SK-N-MC (cell line): ENCODE results near the gene BRSK2.

ENCODE experiments used
- DNase-seq: peaks from one replicate; pipeline ENCODE4 v3.0.0-alpha.2; 2011; ENCODE audit warnings: low read depth, low spot score
- H3K27ac ChIP-seq: fragments of 200-600 bp; sonication (generic); 2 replicates; pipeline ENCODE4 v1.5.1; 2016; ENCODE audit warnings: mixed run types
- H3K36me3 ChIP-seq: fragments of 200-600 bp; sonication (generic); 2 replicates; pipeline ENCODE4 v1.6.1; 2017; ENCODE audit warnings: antibody characterized with exemption, low read length, mixed read lengths; ENCODE audit not compliant: insufficient read depth
- H3K4me3 ChIP-seq: fragments of 200-600 bp; sonication (generic); 2 replicates; pipeline ENCODE4 v1.5.1; 2016
- H3K9ac ChIP-seq: fragments of 200-600 bp; sonication (generic); 2 replicates; pipeline ENCODE4 v1.8.0; 2017; ENCODE audit warnings: mixed run types, mixed read lengths; ENCODE audit not compliant: insufficient read length
- H3K9me3 ChIP-seq: fragments of 200-600 bp; sonication (generic); 2 replicates; pipeline ENCODE4 v1.6.1; 2017; ENCODE audit warnings: low read depth, mild to moderate bottlenecking, antibody characterized with exemption, low read length, moderate library complexity, mixed read lengths
- EZH2 ChIP-seq: fragments of 200-600 bp; sonication (generic); IDR thresholded peaks from one replicate; pipeline ENCODE4 v1.6.1; 2017; ENCODE audit warnings: antibody characterized with exemption
- FOXP2 ChIP-seq: optimal IDR thresholded peaks from 2 replicates; pipeline ENCODE3; 2011; ENCODE audit warnings: mild to moderate bottlenecking, moderate library complexity; ENCODE audit not compliant: insufficient read depth; ENCODE audit errors: extremely low read length, control extremely low read depth
- POLR2AphosphoS5 ChIP-seq: IDR thresholded peaks from 2 replicates; pipeline ENCODE4 v1.6.1; 2012; ENCODE audit warnings: mild to moderate bottlenecking, low read depth, low read length, borderline replicate concordance

The BRSK2 gene

DNA sequence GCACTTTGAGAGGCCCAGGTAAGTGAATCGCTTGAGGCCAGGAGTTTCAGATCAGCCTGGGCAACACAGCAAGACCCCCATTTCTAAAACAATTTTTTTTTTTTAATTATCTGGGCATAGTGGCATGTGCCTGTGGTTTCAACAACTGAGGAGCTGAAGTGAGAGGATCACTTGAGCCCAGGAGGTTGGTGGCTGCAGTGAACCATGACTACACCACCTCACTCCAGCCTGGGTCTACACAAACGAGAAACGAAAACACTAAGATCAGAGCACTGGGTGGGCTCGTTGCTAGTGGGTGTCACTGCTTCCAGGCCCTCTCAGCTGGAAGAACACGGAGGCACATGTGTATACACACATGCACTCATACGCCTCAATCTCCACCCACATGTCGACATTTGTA is 100.9 kb downstream of the BRSK2 start:
- Histone ChIP-seq H3K4me3 (no peak overlapping the region), H3K9me3 (no peaks in the 10 kb centered on the region), H3K36me3 (no peaks in the 10 kb centered on the region), H3K27ac (no peak overlapping the region), H3K9ac (no peak overlapping the region)
- DNase-seq, result no peak
- TF ChIP-seq FOXP2 (no peak), EZH2 (no peak), POLR2AphosphoS5 (no peak)

DNA sequence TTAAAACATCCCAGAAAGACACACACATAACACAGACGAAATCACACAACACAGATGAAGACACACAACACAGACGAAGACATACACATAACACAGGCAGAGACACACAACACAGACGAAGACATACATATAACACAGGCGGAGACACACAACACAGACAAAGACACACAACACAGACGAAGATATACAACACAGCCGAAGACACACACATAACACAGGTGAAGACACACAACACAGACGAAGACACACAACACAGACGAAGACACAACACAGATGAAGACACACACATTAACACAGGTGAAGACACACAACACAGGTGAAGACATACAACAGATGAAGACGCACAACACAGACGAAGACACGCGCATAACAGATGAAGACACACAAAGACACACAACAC is 101.6 kb downstream of the BRSK2 start:
- TF ChIP-seq FOXP2, result no peak
- no peak for TF ChIP-seq POLR2AphosphoS5
- TF ChIP-seq EZH2, result no peak
- no peak for DNase-seq
- Histone ChIP-seq H3K27ac (no peak overlapping the region), H3K36me3 (no peaks in the 10 kb centered on the region), H3K9me3 (no peaks in the 10 kb centered on the region), H3K9ac (no peak overlapping the region), H3K4me3 (no peak overlapping the region)

DNA sequence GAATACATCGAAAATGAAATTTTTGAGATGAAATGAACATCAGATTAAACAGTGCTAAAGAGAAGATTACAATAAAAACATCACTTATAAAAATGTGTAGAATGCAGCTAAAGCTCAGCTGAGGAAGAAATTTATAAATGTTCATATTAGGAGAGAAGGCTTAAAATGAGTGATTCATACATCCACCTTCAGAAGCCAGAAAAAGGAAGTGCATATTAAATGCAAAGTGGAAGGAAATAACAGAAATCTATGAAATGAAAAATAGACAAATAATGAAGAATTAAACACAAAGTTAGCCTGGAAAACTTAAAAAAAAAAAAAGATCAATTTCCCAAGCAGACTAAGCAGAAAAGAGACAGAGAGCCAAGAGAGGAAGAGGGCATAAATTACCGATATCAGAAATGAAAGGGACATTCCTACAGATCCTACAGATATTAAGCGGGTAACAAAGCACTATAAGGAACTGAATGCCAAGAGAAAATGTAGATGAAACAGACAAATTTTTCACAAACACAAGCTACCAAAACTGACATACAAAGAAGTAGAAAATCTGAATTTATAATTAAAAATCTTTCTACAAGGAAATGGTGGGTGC is 104.0 kb downstream of the BRSK2 start:
- no peak for DNase-seq
- Histone ChIP-seq H3K4me3 (no peak overlapping the region), H3K9me3 (no peaks in the 10 kb centered on the region), H3K36me3 (no peaks in the 10 kb centered on the region), H3K27ac (no peak overlapping the region), H3K9ac (no peak overlapping the region)
- TF ChIP-seq FOXP2 (no peak), POLR2AphosphoS5 (no peak), EZH2 (no peak)

DNA sequence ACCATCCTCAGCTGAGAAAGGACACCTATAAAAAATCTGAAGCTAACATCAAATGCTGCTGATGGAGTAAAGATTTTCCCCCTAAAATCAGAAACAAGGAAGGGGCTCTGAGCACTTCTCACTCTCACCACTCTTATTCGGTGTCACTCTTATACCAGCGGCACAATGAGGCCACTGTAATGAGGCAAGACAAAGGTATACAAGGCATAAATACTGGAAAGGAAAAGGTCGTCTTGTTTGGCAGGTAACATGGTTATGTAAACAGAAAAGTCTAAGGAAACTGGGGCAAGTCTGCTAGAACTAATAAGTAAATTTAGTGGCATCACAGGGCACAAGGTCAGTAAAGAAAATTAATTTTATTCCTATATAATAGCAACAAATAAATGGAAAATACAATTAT is 104.9 kb downstream of the BRSK2 start:
- no peak overlapping the region for H3K27ac ChIP-seq
- no peak for DNase-seq
- TF ChIP-seq EZH2 (no peak), FOXP2 (no peak), POLR2AphosphoS5 (no peak)

DNA sequence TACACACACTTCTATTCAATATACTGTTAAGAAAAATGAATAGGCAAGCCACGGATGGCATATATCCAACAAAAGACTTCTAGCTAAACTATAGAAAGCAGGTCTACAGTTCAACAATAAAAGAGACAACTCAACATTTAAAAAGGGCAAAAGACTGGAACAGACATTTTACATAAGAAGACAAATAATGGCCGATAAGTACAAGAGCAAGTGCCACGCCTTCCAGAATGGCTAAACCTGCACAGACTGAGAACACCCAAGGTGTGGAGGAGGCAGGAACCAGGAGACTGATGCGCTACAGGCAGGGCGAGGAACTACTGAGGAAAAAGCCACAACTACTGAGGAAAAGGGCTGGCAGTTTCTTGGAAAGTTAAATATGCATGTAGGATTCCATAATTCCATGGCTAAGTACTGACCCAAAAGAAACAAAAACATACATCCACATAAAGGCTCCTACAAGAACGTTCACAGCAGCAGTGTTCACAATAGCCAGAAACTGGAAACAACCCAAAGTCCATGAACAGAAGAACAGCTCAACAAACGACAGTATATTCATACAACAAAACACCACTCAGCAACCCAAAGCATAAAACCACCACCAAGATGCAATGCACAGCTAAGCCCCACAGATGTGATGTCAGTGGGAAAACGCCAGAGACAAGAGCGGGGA is 106.5 kb downstream of the BRSK2 start:
- no peak for DNase-seq
- Histone ChIP-seq H3K9ac (no peak overlapping the region), H3K9me3 (no peaks in the 10 kb centered on the region), H3K36me3 (no peaks in the 10 kb centered on the region), H3K27ac (no peak overlapping the region), H3K4me3 (no peak overlapping the region)
- TF ChIP-seq POLR2AphosphoS5 (no peak), EZH2 (no peak), FOXP2 (no peak)

More for the DNA sequence above, 104.9 kb downstream of the BRSK2 start:
- Histone ChIP-seq H3K9ac (no peak overlapping the region), H3K9me3 (no peaks in the 10 kb centered on the region), H3K36me3 (no peaks in the 10 kb centered on the region), H3K4me3 (no peak overlapping the region)

DNA sequence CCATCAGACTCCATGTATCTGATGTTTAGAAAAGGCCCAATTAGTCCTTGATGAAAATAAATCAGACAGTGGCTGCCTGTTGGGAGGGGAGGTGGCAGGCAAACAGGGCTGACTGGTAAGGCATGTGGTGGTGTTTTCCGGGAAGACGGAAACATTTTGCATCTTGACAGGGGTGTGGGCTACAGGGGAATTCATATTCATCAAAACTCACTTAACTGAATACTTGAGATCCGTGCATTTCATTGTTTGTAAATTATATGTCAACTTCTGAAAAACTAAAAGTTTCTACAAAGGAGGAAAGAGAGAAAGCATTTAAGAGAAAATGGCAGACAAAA is 107.0 kb downstream of the BRSK2 start:
- no peak overlapping the region for H3K27ac ChIP-seq
- no peaks in the 10 kb centered on the region for H3K36me3 ChIP-seq
- DNase-seq, result no peak
- TF ChIP-seq FOXP2 (no peak), EZH2 (no peak), POLR2AphosphoS5 (no peak)
- no peak overlapping the region for H3K4me3 ChIP-seq
- no peaks in the 10 kb centered on the region for H3K9me3 ChIP-seq
- H3K9ac ChIP-seq, result no peak overlapping the region

DNA sequence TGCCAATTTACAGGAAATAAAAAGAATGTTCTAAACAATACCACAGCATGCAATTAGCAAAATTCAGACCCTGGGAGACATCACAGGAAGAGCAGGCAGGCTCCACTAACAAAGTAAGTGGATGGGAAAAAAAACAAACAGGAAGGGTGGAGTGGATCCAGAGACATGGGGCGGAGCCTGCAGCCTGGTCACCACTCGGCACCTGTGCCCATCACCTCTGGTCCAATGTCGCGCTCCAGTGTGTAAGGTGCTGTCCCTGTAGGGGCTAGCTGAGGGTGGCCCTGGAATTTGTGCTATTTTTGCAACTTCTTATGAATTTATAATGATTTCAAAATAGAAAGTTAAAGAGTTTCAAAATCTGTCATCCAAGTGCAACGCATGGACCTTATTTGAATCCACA is 107.9 kb downstream of the BRSK2 start:
- no peak for TF ChIP-seq EZH2
- no peak for DNase-seq
- no peaks in the 10 kb centered on the region for H3K36me3 ChIP-seq
- no peak overlapping the region for H3K9ac ChIP-seq
- no peaks in the 10 kb centered on the region for H3K9me3 ChIP-seq
- no peak overlapping the region for H3K4me3 ChIP-seq
- H3K27ac ChIP-seq, result no peak overlapping the region

DNA sequence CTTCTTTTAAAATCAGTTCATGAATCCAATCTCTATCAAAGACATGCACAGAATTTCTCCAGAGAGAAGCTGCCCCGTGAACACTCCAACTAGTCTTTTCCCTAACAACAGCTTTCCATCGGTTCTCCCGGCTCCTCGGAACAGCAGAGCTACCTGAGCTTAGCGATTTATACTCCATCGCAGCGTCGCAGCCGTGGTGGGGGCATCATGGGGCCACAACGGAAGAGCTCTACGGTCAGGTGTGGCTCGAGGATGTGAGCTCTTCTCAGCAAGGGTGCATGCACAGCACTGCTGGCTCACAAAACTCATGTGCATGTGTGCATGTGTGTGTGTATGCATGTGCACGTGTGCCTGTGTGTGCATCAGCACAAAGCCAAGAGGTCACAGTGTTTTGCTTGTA is 108.5 kb downstream of the BRSK2 start:
- Histone ChIP-seq H3K27ac (no peak overlapping the region), H3K9ac (no peak overlapping the region), H3K36me3 (no peaks in the 10 kb centered on the region), H3K9me3 (no peaks in the 10 kb centered on the region), H3K4me3 (no peak overlapping the region)
- no peak for TF ChIP-seq FOXP2
- no peak for TF ChIP-seq EZH2
- no peak for TF ChIP-seq POLR2AphosphoS5
- no peak for DNase-seq
